Measurements from ENCODE around the gene BRD9. TPM values are rescaled to one million over a fixed set of nuclear protein-coding genes. Genes with fewer than 3 reads are reported as not detected.
"Not testable (repeated sequence)": the region's sequence is repeated elsewhere in the genome, so short reads cannot be mapped to it uniquely, and the experiment has no call there.

Gene BRD9
- total RNA-seq, 1 donor from 2014 or later, result 40.8 TPM

- not testable (repeated sequence) for DNase-seq (ENCODE audit: low spot score)
These were observed 13.9 kb downstream of the BRD9 start for GRCh38 chr5:878677-879076.

DNA sequence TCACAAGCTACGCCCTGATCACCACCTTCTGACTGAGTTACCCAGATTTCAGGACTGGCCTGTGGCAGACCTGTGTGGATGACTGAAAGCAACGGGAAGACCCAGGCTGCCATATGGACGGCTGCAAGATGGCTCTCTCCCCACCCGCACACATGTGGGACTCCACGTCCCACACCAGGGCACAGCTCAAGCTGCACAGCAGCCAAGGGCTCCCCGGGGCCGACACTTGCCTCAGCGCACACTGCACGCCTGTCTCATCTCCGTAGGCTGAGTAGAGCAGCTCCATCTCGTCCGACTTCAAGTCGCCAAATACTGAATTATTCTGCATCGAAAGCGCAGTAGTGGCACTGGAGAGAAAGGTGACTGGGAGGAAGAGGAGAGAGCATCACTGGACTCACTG lies 14.5 kb downstream of the BRD9 start:
- no peak for DNase-seq (ENCODE audit: low spot score)

DNA sequence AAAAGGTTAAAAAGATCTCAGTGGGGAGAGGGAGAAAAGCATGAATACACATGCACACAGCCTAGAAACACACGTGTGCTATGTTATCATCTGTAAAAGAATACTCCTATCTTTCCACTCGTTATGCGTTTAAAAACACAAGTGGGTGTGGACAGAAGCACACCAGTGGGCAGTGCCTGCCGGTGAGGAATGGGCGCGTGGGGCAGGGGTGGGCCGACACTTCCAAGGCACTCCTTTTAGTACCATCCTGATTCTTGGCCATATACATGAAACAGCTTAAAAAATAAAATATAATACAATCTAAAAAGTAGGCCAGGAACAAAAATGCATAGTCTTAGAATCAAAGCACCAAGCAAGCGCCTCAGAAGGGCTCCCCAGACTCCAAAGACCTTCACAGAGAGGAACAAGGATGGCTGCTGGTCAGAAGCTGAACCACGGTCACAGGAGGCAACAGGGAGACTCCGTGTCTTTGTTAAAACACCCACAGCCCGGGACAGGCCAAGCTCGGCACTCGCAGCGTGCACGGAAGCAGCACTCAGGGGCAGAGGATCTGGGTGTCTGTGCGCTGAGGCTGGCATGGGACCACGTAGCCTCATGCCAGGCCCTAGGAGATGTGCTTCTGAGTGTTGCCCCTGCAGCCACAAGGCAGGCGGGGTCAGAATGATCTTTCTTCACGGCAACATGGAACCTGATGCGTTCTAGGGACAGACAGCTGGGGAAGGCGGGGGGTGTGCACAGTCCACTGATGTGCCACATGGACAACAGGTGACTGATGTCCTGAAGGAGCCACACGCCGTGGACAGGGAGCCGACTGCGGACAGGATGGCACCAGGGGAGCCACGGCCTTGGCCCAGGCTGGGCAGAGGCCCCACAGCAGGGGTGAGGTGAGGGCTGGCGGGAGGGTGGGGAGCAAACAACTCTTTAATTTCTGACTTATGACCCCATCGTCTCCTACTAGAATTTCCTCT lies 15.9 kb downstream of the BRD9 start:
- DNase-seq (ENCODE audit: low spot score), result no peak

DNA sequence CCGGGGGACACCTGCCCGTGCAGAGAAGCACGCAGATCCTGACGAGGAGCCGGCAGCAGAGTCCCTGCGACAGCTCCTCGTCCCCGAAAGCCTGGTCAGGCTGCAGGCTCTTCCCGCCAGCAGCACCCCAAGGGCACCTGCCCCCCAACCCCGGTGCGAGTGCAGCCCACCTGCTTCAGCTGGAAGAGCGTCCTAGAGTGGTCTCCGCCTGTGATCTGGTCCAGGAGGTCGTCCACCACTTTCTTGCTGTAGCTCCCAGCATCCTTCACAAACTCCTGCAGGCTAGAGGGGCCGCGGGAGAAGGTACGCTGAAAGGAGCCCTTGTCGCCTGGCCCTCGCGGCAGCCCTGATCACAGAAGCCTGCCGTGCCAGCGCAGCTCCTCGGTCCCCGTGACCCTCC lies 16.7 kb downstream of the BRD9 start:
- DNase-seq (ENCODE audit: low spot score), result no peak

DNA sequence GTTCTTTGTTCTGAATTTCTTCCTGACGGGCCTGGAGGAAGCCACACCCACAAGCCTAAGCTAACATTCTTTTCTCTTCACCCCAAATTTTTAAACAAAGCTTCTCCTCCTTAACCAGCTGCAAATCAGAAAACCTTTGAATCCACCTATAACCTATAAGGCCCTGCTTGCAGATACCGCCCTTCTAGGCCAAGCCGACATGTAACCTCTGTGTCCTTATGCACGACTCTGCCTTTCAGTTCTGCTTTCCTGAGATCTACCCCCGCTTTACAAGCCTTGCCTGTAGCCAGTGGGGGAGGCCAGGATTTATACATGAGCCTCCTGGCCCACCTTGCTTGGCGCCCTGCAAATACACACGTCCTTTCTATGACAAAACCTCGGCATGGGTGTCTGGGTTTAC lies 19.3 kb downstream of the BRD9 start:
- DNase-seq (ENCODE audit: low spot score), result no peak

DNA sequence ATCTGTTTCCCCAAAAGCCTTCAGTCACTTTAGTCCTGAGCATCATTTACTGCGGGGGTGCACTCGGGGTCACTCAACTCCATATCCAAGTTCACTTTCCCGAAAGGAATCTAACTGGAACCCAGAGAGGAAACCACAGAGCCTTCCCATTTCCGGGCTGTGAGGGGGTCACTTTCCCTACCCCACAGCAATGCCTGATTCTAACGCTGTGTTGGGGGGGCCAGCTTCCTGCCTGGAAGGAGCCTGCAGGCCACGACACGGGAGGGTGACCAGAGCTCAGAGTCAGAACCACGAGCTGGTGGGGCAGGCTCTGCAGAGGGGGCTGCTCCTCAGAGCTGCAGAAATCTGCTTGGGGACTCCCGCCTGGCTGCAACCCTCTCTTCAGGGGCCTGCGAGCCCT lies 20.3 kb downstream of the BRD9 start:
- no peak for DNase-seq (ENCODE audit: low spot score)

GRCh38 chr5:871596-872298 lies 20.9 kb downstream of the BRD9 start:
- no peak for DNase-seq (ENCODE audit: low spot score)

- no peak for DNase-seq (ENCODE audit: low spot score)
These were observed 21.6 kb downstream of the BRD9 start for GRCh38 chr5:870956-871355.

- DNase-seq (ENCODE audit: low spot score), result no peak
These were observed 24.0 kb downstream of the BRD9 start for GRCh38 chr5:868428-869135.

- DNase-seq (ENCODE audit: low spot score), result no peak
These were observed 25.2 kb downstream of the BRD9 start for GRCh38 chr5:867300-867870.

GRCh38 chr5:865771-866170 lies 26.8 kb downstream of the BRD9 start:
- DNase-seq (ENCODE audit: low spot score), result no peak

- no peak for DNase-seq (ENCODE audit: low spot score)
These were observed 27.5 kb downstream of the BRD9 start for GRCh38 chr5:865168-865521.

DNA sequence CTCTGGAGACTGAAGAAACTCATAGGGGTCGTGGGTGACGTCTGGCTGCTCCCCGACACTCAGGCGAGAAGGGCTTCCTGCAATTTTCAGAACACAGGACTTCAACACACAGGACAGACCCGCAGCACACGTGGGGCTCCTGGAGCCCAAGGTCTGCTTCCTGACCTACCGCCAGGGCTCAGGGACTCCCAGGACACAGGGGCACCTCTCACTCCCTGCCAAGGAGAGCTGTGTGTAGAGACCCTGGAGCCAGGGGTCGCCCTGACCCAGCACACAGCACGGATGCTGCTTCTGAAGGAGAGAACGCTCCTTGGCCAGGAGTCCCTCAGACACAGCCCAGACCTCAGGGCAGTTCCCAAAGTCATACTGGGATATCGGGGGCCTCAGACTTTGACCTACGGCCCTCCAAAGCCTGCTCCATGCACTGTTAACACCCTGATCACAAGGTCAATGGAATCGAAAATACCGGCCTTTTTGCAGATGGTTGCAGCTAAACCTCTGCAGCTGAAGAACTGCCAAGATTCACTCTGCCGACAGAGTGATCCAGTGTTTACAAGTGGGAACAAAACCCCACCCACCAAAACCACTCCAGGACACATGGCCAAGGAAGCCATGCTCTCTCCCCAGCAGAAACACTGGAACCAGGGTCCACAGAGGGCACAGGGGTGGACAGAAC lies 28.0 kb downstream of the BRD9 start:
- DNase-seq (ENCODE audit: low spot score), result no peak

DNA sequence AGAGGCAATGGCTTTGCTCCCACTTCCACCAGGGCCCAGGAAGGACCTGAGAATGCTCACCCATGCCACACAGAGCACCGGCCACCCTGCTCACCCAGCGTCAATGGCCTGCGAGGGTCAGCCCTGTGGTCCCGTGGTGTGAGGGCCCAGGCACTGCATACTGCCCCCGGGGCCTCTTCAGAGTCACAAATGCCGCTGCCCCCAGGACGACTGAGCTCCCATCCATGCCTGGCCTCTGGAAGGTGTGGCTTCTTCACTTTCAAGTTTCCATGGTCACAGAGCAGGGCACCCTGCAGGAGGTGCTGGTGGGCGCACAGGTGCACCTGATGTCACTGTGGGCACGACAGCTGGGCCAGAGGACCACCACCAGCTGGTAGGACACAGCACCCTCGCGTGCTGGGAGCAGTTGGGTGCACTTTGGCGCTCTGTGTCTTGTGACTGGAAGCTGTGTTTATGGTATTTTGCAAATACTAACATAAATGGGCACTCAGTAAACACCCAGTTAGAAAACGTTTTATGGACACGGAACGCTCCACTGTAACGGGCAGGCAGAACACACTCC lies 29.3 kb downstream of the BRD9 start:
- no peak for DNase-seq (ENCODE audit: low spot score)

DNA sequence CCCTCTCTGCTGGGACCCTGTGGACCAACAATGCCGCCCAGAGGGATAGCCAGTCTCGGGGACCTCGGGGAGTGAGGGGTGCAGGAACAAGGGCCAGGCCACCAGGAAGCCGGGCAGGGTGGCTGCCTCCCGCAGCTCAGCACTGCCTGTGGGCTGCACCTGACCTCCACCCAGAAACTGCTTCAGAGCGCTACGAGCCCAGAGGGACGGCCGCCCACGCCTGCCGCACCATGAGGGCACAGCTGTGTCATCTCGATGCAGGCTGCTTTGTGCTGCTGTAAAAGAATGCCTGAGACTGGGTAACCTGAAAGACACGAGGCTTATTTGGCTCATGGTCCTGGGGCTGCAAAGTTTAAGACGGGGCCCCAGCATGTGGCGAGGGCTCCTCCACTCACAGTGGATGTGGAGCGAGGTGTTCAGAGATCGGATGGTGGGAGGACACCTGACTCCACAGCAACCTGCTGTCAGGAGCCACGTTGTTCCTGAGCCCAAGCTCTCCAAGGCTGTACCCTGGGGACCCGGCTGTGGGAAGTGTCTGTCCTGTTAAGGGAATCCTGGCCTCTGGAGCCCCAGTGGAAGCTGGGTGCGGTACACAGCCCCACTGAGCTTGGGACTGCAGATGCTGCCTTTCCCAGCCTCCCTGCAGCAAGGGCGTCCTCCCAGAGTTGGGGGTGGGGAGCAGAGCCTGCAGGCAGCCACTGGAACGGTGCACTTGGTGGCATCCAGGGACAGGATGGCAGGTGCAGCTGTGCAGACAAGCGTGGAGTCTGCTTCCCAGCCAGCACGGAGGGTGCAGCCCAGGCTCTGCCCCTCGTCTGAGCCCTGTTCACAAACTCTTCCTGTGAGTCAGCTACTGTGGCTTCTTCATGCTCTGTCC lies 30.0 kb downstream of the BRD9 start:
- DNase-seq (ENCODE audit: low spot score), result no peak

DNA sequence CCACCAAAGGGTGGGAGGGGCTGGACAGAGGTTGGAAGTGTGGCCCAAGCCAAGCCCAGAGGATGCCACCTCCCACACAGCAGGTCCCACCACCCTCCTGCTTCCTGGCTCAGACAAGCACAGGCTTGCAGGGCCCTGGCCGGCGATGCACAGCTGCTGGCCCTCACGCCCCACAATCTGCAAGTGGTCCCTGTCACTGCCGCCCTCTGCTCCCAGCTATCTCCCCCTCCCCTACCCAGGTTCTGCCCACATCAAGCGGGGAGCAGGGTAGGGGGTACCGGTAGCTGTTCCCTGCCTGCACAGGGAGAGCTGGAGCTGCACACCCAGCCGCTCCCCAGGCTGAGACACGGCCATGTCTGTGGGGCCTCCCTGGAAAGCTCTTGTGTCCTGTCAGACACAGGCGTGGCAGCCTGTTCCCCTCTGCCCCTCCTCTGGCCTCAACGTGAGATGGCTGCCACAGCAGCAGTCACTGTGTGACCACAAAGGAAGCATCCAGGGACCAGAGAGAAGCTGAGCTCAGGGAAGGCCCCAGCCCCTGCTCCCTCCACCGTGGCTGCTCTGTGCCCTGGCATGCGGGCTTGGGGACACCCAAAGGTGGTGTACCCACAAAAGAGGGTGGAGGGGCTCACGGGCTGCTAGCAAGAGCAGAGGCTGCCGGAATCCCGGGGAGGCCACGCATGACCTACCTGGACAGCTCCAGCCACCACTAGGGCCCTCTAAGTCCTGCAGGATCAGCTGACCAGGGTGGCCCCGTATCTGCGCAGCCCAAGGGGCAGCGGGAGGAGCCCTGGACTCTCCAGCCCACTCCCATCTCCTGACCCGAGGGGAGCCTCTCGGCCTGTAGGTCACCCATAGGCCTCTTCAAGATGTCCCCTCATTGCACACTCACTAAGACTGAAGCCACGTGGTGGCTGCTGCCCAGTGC lies 30.9 kb downstream of the BRD9 start:
- no peak for DNase-seq (ENCODE audit: low spot score)

DNA sequence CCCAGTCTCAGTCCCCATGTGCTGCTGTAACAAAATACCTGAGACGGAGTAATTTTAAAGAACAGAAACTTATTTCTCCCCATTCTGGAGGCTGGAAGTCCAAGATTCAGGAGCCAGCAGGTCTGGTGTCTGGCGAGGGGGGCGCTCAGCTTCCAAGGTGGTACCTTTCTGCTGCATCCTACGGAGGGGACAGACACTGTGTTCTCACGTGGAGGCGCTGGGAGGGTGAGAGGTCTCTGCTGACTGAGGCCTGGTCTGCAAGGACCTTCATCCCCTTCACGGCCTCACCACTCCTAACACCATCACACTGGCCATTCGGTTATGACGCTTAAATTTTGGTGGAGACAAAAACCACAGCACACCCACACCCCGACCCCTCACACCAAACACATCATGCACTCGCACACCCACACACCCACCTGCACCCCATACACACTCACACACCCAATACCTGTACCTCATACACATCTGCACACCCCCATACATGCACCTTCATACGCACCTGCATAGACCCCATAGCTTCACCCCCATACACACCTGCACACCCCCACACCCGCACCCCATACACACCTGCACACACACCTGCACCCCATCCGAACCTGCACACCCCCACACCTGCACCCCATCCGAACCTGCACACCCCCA lies 32.0 kb downstream of the BRD9 start:
- DNase-seq (ENCODE audit: low spot score), result no peak

- no peak for DNase-seq (ENCODE audit: low spot score)
These were observed 32.8 kb downstream of the BRD9 start for GRCh38 chr5:859798-860296.
